Left ventricle myocardium inferior (tissue), 1 donor: Measurements from ENCODE around the gene AEBP2. TPM values are rescaled to one million over a fixed set of nuclear protein-coding genes. Genes with fewer than 3 reads are reported as not detected.

Experiments used
- DNase-seq: peaks from one replicate; pipeline ENCODE4 v3.0.0-alpha.2; 2020
- H3K27ac ChIP-seq: fragments of 200-600 bp; replicated peaks from 2 replicates; pipeline ENCODE4 v1.8.0; 2021
- H3K27me3 ChIP-seq: fragments of 200-600 bp; 2 replicates; pipeline ENCODE4 v1.8.0; 2021; ENCODE audit warnings: low read depth
- H3K36me3 ChIP-seq: fragments of 200-600 bp; 2 replicates; pipeline ENCODE4 v1.8.0; 2021
- H3K4me1 ChIP-seq: fragments of 200-600 bp; 2 replicates; pipeline ENCODE4 v1.8.0; 2021
- H3K4me3 ChIP-seq: fragments of 200-600 bp; 2 replicates; pipeline ENCODE4 v1.8.0; 2021; ENCODE audit warnings: mild to moderate bottlenecking, moderate library complexity
- H3K9me3 ChIP-seq: fragments of 200-600 bp; replicated peaks from 2 replicates; pipeline ENCODE4 v1.8.0; 2021
- intact Hi-C: fragments of 100-400 bp; cut with micrococcal nuclease; formaldehyde crosslinking; loops from one replicate; pipeline ENCODE4 v1.11.0; 2022
- total RNA-seq: library from RNA; stranded (reverse); fragmentation: NEBNext Ultra II Directional; extraction: Animal tissue kit (Norgen Biotek cat#: 25700); gene quantifications from one replicate; pipeline ENCODE4 v1.2.1, GENCODE V29; 2021
- TF ChIP-seq, protein P1 (sequence below): fragments of 200-600 bp; IDR thresholded peaks from 2 replicates; pipeline ENCODE4 v1.8.0; 2021; ENCODE audit warnings: antibody characterized with exemption, mild to moderate bottlenecking, borderline replicate concordance
- donor health status: DM: no; HTN: yes; CAD: no; lungs with severe emphysema.

The AEBP2 gene
- total RNA-seq, 1 donor from 2014 or later: 22.8 TPM

DNA sequence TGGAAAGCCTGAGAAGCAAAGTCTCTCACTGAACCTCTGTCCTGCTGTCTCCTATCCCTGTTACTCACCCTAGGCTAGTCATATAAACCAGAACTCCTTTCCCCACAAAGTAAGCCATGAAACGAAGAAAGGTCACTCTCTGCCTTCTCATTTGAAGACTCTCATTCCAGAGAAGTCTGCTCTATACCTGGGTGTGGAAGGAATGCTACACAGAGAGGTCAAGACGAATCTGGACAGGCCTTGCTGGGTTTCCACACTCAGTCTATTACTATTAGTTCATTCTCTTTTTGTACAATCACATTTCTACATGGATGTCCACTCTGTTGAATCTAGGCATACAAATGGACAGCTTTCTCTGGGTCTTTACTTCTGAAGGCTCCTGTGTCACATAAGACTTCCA, 2.4 kb upstream of the AEBP2 start:
- no peak overlapping the region for H3K27ac ChIP-seq
- no peak overlapping the region for H3K4me3 ChIP-seq
- peaks cover 27% of the 10 kb centered on the region for H3K4me1 ChIP-seq
- TF ChIP-seq, protein P1, sequence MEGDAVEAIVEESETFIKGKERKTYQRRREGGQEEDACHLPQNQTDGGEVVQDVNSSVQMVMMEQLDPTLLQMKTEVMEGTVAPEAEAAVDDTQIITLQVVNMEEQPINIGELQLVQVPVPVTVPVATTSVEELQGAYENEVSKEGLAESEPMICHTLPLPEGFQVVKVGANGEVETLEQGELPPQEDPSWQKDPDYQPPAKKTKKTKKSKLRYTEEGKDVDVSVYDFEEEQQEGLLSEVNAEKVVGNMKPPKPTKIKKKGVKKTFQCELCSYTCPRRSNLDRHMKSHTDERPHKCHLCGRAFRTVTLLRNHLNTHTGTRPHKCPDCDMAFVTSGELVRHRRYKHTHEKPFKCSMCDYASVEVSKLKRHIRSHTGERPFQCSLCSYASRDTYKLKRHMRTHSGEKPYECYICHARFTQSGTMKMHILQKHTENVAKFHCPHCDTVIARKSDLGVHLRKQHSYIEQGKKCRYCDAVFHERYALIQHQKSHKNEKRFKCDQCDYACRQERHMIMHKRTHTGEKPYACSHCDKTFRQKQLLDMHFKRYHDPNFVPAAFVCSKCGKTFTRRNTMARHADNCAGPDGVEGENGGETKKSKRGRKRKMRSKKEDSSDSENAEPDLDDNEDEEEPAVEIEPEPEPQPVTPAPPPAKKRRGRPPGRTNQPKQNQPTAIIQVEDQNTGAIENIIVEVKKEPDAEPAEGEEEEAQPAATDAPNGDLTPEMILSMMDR: no peak
- peaks cover 4% of the 10 kb centered on the region for H3K9me3 ChIP-seq
- intact Hi-C loops: no loop called here
- no peak for DNase-seq
- H3K36me3 ChIP-seq: no peaks in the 10 kb centered on the region
- H3K27me3 ChIP-seq: no peaks in the 10 kb centered on the region

DNA sequence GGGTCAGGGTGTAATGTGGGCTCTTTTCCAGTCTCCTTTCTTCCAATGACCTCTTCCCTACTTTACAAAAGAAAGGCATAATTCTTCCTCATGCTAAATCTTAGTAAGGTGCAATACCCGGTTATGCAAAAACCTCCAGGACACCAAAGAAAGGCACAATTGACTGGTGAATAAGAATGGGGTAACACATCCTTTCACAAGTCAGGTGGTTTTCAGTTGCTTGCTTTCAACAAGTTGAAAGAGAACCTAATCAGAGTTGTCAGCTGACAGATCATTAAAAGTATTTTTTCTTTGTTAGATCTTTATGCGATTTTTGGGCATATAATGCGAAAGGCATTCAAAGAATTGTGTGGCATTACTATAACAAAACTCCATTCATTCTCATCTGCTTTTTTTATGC, 1.3 kb upstream of the AEBP2 start:
- H3K9me3 ChIP-seq: peaks cover 4% of the 10 kb centered on the region
- TF ChIP-seq, protein P1: no peak
- no peaks in the 10 kb centered on the region for H3K27me3 ChIP-seq
- H3K4me1 ChIP-seq: peaks cover 35% of the 10 kb centered on the region
- H3K27ac ChIP-seq: no peak overlapping the region
- intact Hi-C loops: no loop called here
- no peak for DNase-seq
- H3K4me3 ChIP-seq: no peak overlapping the region
- no peaks in the 10 kb centered on the region for H3K36me3 ChIP-seq

DNA sequence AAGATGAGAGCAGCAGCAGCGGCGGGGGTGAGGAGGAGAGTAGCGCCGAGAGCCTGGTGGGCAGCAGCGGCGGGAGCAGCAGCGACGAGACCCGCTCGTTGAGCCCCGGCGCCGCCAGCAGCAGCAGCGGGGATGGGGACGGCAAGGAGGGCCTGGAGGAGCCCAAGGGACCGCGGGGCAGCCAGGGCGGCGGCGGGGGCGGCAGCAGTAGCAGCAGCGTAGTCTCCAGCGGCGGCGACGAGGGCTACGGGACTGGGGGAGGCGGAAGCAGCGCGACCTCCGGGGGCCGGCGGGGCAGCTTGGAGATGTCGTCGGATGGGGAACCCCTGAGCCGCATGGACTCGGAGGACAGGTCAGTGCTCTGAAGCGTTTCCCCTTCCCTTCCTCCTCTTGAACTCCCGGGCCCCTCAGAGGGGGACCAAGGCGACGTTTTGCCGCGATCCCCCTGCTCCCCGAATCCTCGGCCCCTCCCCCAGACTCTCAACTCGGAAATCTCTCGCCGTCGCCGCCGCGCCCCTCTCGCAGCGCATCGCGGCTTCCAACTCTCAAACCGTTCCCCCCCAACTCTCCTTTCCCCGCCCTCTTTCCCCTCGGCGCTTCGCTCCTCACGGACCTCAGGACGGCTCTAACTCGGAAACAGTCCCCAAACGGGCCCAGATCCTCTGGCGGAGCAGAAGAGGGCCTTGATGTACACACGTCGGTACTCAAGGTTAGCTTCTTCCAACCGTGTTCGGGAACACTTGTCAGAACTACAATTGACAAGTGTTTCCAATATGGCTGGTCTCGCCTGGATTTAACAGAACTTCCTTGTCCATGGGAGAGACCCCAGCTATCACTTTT, 947 bp downstream of the AEBP2 start:
- Histone ChIP-seq H3K9me3 (peaks cover 4% of the 10 kb centered on the region), H3K27ac (peak overlapping the region; percentile 91), H3K27me3 (no peaks in the 10 kb centered on the region), H3K4me1 (peaks cover 58% of the 10 kb centered on the region), H3K36me3 (no peaks in the 10 kb centered on the region), H3K4me3 (peak overlapping the region; percentile 98)
- intact Hi-C loops: no loop called here
- TF ChIP-seq, protein P1: no peak
- DNase-seq: peak; percentile 45

DNA sequence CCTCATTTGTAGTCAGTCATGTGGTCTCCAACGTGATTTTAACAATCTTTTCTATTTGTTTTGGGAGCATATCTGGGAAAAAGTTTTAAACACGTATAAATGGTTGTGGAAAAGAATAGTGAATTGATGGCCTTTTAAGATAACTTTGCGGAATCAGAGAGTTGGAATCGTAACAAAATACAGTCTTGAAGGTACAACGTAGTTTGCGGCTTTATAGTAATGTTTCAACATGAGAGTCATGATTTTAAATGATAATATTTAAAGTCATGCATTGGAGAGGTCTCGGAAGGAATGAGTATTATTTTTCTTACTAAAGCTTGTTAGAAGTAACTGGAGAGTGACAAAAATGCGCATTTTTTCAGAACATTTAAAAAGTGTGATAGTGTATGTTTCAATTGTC, 1.6 kb downstream of the AEBP2 start:
- TF ChIP-seq, protein P1: no peak
- Histone ChIP-seq H3K36me3 (no peaks in the 10 kb centered on the region), H3K27me3 (no peaks in the 10 kb centered on the region), H3K4me3 (peak overlapping the region; percentile 98), H3K4me1 (peaks cover 63% of the 10 kb centered on the region), H3K27ac (peak overlapping the region; percentile 91), H3K9me3 (peaks cover 4% of the 10 kb centered on the region)
- DNase-seq: no peak
- intact Hi-C loops: no loop called here

DNA sequence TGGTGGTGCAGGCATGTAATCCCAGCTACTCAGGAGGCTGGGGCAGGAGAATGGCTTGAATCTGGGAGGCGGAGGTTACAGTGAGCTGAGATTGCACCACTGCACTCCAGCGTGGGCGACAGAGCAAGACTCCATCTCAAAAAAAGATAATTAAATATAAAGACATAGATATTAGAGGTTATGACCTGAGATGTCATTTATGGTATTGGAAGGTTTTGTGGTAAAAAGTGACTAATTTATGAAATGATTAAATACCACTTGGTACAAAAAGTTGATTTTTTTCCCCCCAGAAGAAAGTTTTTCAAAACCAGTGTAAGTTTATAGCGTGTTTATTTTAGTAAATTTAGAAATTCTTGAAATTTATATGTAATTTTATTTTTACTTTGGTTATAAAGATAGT, 4.3 kb downstream of the AEBP2 start:
- H3K27ac ChIP-seq: no peak overlapping the region
- intact Hi-C loops: no loop called here
- H3K4me3 ChIP-seq: no peak overlapping the region
- peaks cover 75% of the 10 kb centered on the region for H3K4me1 ChIP-seq
- no peak for DNase-seq
- TF ChIP-seq, protein P1: no peak
- H3K9me3 ChIP-seq: peaks cover 4% of the 10 kb centered on the region
- no peaks in the 10 kb centered on the region for H3K27me3 ChIP-seq
- H3K36me3 ChIP-seq: no peaks in the 10 kb centered on the region
